ENCODE results near the gene ROBO1. TPM values are rescaled to one million over a fixed set of nuclear protein-coding genes. Genes with fewer than 3 reads are reported as not detected.

The ROBO1 gene
- total RNA-seq, 1 experiment from 2014 or later, result 73.4 TPM

GRCh38 chr3:78645628-78646310 lies 1122.0 kb downstream of the ROBO1 start:
- peak; percentile 13 to 75 for DNase-seq
- H3K4me3 ChIP-seq, result no peak overlapping the region
- H3K36me3 ChIP-seq, result no peaks in the 10 kb centered on the region
- H3K27me3 ChIP-seq, result no peaks in the 10 kb centered on the region
- H3K9me3 ChIP-seq (replicated peaks), result no peaks in the 10 kb centered on the region
- no peak overlapping the region for H3K27ac ChIP-seq
- no peaks in the 10 kb centered on the region for H3K4me1 ChIP-seq

GRCh38 chr3:78644847-78645246 lies 1123.0 kb downstream of the ROBO1 start:
- no peaks in the 10 kb centered on the region for H3K4me1 ChIP-seq
- H3K9me3 ChIP-seq (replicated peaks), result no peaks in the 10 kb centered on the region
- no peak overlapping the region for H3K27ac ChIP-seq
- no peaks in the 10 kb centered on the region for H3K27me3 ChIP-seq
- no peak for DNase-seq
- no peaks in the 10 kb centered on the region for H3K36me3 ChIP-seq
- H3K4me3 ChIP-seq, result no peak overlapping the region

GRCh38 chr3:78642226-78643035 lies 1125.4 kb downstream of the ROBO1 start:
- H3K9me3 ChIP-seq (replicated peaks), result no peaks in the 10 kb centered on the region; the same call in 1 of the 2 replicates
- H3K36me3 ChIP-seq, result 0 out of 2 replicates have a peak, but pooled peaks cover 3% of the 10 kb centered on the region
- H3K4me3 ChIP-seq, result no peak overlapping the region
- no peaks in the 10 kb centered on the region for H3K27me3 ChIP-seq
- no peak for DNase-seq
- H3K27ac ChIP-seq, result no peak overlapping the region
- no peaks in the 10 kb centered on the region for H3K4me1 ChIP-seq

DNA sequence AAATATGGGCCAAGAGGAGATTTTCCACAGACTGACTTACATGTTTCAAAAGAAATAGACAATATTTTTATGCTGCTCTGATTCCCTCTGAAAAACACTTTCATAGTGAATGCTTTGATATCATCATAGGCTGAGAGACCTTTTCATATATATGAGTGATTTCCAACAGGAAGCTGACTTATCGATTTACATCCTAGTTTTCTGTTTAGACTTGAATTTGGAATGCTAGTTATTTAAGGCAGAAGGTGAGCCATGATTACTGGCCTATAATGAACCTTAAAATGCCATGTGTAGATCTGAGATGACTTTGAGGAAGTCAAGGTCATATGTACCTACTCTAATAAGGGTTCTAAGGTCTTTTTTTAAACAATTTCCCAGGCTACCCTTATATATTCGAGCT lies 1126.1 kb downstream of the ROBO1 start:
- DNase-seq, result no peak
- Histone ChIP-seq H3K27ac (no peak overlapping the region), H3K4me3 (no peak overlapping the region)

GRCh38 chr3:78634316-78634715 lies 1133.5 kb downstream of the ROBO1 start:
- no peaks in the 10 kb centered on the region for H3K27me3 ChIP-seq
- no peaks in the 10 kb centered on the region; the same call in 1 of the 2 replicates for H3K9me3 ChIP-seq (replicated peaks)
- no peak overlapping the region for H3K27ac ChIP-seq
- no peak overlapping the region for H3K4me3 ChIP-seq
- H3K4me1 ChIP-seq, result no peaks in the 10 kb centered on the region
- 0 out of 2 replicates have a peak, but pooled peaks cover 6% of the 10 kb centered on the region for H3K36me3 ChIP-seq
- no peak for DNase-seq

More for the DNA sequence above, 1126.1 kb downstream of the ROBO1 start:
- Histone ChIP-seq H3K27me3 (no peaks in the 10 kb centered on the region), H3K36me3 (0 out of 2 replicates have a peak, but pooled peaks cover 3% of the 10 kb centered on the region), H3K9me3 (replicated peaks) (no peaks in the 10 kb centered on the region; the same call in 1 of the 2 replicates), H3K4me1 (no peaks in the 10 kb centered on the region)

- Histone ChIP-seq H3K9me3 (replicated peaks) (no peaks in the 10 kb centered on the region; the same call in 1 of the 2 replicates), H3K27me3 (no peaks in the 10 kb centered on the region), H3K27ac (no peak overlapping the region), H3K4me1 (no peaks in the 10 kb centered on the region), H3K36me3 (0 out of 2 replicates have a peak, but pooled peaks cover 5% of the 10 kb centered on the region), H3K4me3 (no peak overlapping the region)
- DNase-seq, result no peak
Measured at GRCh38 chr3:78633626-78634025, 1134.2 kb downstream of the ROBO1 start.

- H3K4me3 ChIP-seq, result no peak overlapping the region
- H3K9me3 ChIP-seq (replicated peaks), result no peaks in the 10 kb centered on the region; the same call in 1 of the 2 replicates
- DNase-seq, result peak; percentile 10 to 37
- 0 out of 2 replicates have a peak, but pooled peaks cover 5% of the 10 kb centered on the region for H3K36me3 ChIP-seq
- no peaks in the 10 kb centered on the region for H3K27me3 ChIP-seq
- H3K27ac ChIP-seq, result no peak overlapping the region
- no peaks in the 10 kb centered on the region for H3K4me1 ChIP-seq
Measured at GRCh38 chr3:78632925-78633553, 1134.8 kb downstream of the ROBO1 start.

- Histone ChIP-seq H3K27me3 (no peaks in the 10 kb centered on the region), H3K27ac (no peak overlapping the region), H3K4me1 (no peaks in the 10 kb centered on the region), H3K4me3 (no peak overlapping the region), H3K9me3 (replicated peaks) (no peaks in the 10 kb centered on the region), H3K36me3 (peaks cover 5% of the 10 kb centered on the region; the same call in 1 of the 2 replicates)
- no peak for DNase-seq
Measured at GRCh38 chr3:78629544-78629943, 1138.3 kb downstream of the ROBO1 start.

DNA sequence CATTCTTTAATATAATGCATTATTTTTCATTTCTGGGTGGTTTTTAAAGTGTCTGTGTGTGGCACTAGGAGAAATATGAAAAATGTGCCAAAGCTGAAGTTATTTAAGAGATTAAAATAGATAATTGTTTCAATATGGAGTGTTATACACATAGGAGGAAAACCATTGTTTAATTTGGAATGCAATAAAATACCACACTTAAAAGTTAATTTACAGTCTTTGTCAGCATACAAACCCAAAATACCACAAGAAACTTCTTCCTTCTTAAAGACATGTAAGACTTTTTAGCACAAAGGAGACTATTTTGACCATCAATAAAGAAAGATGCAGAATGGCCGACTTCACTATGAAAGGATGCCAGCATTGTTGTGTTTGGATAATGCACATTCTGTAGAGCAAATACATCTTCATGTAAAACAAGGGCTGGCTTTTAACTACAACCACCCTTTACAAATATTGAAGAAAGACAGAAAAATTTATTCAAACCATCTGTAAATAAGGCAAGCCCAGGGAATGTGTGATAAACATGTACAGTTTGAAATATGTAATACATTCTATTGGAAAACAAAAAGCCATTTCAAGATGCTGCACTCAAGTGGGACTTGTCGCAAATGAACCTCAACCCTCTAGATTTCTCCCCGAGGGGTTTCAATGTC lies 1146.6 kb downstream of the ROBO1 start:
- Histone ChIP-seq H3K27ac (no peak overlapping the region), H3K9me3 (replicated peaks) (no peaks in the 10 kb centered on the region), H3K27me3 (no peaks in the 10 kb centered on the region), H3K4me1 (no peaks in the 10 kb centered on the region), H3K4me3 (no peak overlapping the region), H3K36me3 (no peaks in the 10 kb centered on the region; the same call in 1 of the 2 replicates)
- DNase-seq, result no peak

GRCh38 chr3:78614486-78614885 lies 1153.3 kb downstream of the ROBO1 start:
- H3K27me3 ChIP-seq, result no peaks in the 10 kb centered on the region
- H3K27ac ChIP-seq, result no peak overlapping the region
- H3K4me1 ChIP-seq, result no peaks in the 10 kb centered on the region
- H3K36me3 ChIP-seq, result peaks cover 2% of the 10 kb centered on the region; the same call in 1 of the 2 replicates
- H3K9me3 ChIP-seq (replicated peaks), result no peaks in the 10 kb centered on the region
- no peak overlapping the region for H3K4me3 ChIP-seq
- DNase-seq, result no peak

GRCh38 chr3:78613421-78613879 lies 1154.3 kb downstream of the ROBO1 start:
- Histone ChIP-seq H3K9me3 (replicated peaks) (no peaks in the 10 kb centered on the region), H3K36me3 (peaks cover 2% of the 10 kb centered on the region; the same call in 1 of the 2 replicates), H3K4me1 (no peaks in the 10 kb centered on the region), H3K27me3 (no peaks in the 10 kb centered on the region), H3K27ac (no peak overlapping the region), H3K4me3 (no peak overlapping the region)
- no peak for DNase-seq

DNA sequence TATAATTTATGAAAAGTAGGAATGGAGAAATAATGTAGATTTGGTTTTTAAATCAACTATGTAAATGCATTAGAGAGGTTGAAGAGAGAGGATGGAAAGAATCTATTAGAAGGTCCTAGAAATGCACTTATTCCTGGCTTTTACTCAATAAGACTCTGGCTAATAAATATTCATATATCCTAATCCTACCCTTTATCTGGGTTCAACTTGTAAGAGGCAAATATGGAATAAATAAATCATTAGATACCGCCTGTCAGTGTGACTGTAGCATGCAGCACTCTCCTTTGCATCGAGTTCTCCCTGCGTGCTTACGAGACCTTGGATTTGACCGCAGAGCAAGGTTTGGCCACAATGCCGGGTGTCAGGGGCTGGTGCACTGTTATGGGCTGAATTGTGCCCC lies 1156.5 kb downstream of the ROBO1 start:
- Histone ChIP-seq H3K36me3 (peaks cover 2% of the 10 kb centered on the region; the same call in 1 of the 2 replicates), H3K4me1 (no peaks in the 10 kb centered on the region), H3K9me3 (replicated peaks) (no peaks in the 10 kb centered on the region), H3K4me3 (no peak overlapping the region), H3K27me3 (no peaks in the 10 kb centered on the region), H3K27ac (no peak overlapping the region)
- no peak for DNase-seq

DNA sequence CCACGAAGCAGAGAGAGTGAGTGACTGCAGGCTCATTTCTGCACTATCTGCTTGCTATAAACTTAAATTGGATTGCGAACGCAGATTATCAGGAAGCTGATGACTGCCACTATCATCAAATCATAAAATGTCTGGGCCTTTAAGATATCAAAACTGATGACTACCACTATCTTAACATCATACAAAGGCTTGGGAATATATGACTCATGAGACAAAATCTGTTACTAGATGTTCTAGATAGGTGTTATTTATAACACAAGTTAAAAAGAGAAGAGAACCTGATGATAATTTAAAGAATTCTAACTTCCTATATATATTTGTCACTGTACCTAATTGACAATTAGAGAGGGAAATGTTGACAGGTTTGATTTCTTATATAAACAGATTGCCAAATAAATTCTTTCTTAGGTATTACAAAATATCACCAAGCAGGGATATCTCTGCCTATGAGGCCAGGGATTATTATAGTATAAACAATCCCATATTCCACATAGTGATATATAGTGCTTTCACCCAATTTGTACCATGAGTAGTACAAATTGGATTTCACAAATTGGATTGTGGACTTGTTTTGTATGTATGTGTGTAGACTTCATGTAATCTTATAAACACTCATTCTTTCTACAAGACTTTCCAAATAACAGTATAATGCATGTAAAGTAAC lies 1157.2 kb downstream of the ROBO1 start:
- H3K4me3 ChIP-seq, result no peak overlapping the region
- H3K4me1 ChIP-seq, result no peaks in the 10 kb centered on the region
- no peaks in the 10 kb centered on the region for H3K9me3 ChIP-seq (replicated peaks)
- peaks cover 4% of the 10 kb centered on the region; the same call in 1 of the 2 replicates for H3K36me3 ChIP-seq
- no peak overlapping the region for H3K27ac ChIP-seq
- no peaks in the 10 kb centered on the region for H3K27me3 ChIP-seq
- no peak for DNase-seq

GRCh38 chr3:78606756-78607155 lies 1161.0 kb downstream of the ROBO1 start:
- no peak for DNase-seq
- Histone ChIP-seq H3K27ac (no peak overlapping the region), H3K9me3 (replicated peaks) (no peaks in the 10 kb centered on the region), H3K27me3 (no peaks in the 10 kb centered on the region), H3K4me1 (no peaks in the 10 kb centered on the region), H3K4me3 (no peak overlapping the region), H3K36me3 (0 out of 2 replicates have a peak, but pooled peaks cover 4% of the 10 kb centered on the region)

Data from SJCRH30 (cell line).